Measurements from ENCODE around the gene SEC24C.
"Not testable (repeated sequence)": the region's sequence is repeated elsewhere in the genome, so short reads cannot be mapped to it uniquely, and the experiment has no call there.

DNA sequence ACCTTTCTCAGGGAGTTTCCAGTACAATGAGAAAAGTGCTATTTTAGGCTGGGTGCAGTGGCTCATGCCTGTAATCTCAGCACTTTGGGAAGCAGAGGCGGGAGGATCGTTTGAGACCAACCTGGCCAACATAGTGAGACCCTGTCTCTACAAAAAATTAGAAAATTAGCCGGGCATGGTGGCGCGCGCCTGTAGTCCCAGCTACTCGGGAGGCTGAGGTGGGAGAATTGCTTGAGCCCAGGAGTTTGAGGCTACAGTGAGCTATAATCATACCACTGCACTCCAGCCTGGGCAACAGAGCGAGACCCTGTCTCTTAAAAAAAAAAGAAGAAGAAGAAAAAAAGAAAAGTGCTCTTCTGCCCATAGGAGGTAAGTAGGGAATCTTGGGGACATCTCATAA lies 51.9 kb downstream of the SEC24C start:
- TF ChIP-seq CTCF, POLR2A (IDR thresholded peaks at IDR 0.05): not testable (repeated sequence)

Measured in uterus (tissue), 2 donors.